ENCODE results near the gene IFT43.

IFT43 gene

DNA sequence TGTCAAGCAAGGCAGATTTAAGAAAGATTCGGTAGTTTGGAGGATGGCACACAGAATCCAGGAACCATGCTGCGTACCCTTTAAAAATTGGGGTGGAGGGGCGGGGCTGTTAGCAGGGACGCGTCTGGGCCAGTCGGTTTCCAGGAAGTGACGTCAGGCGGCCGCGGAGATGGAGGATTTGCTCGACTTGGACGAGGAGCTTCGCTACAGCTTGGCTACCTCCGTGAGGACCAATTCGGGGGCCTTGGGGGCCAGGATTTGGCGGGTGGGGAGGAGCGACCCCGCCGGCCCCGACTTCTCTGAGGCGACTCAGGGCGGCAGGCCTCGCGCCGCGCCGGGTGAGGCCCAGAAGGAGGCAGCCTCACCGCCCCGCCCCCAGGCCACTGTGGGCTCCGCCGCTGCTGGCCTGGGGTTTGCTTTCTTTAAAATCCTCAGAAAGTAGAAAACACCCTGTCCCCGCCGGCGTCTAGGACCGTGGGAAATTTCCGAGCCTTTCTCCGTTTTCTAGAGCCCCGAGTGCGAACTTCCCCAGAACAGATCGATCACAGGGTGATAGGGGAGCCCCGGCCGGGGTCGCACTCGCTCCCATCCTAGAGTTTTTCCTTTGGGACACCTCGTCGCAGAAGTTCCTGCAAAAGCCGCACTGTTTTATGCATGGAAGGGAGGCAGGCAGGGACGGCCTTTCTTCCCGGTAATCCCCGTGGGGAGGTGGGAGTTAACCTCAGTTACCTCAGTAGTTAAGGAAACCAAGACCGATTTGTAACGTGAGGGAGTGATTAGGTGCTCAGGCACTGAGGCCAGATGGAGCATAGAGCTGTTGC, at the start of gene IFT43:
TSS of gene IFT43 (plus strand) at position 146 of the 821 bp plus-strand sequence. CDS start at position 170, 24 bp downstream.
- ChIA-PET POLR2A (no interaction called here), CTCF (interaction anchor here (1.3 to 10.6 kb wide), 4 partner anchors 65 to 401 kb away, joined by 3 to 216 read pairs (median 85); no protein-coding TSS in a partner anchor)
- TF ChIP-seq, protein P1, sequence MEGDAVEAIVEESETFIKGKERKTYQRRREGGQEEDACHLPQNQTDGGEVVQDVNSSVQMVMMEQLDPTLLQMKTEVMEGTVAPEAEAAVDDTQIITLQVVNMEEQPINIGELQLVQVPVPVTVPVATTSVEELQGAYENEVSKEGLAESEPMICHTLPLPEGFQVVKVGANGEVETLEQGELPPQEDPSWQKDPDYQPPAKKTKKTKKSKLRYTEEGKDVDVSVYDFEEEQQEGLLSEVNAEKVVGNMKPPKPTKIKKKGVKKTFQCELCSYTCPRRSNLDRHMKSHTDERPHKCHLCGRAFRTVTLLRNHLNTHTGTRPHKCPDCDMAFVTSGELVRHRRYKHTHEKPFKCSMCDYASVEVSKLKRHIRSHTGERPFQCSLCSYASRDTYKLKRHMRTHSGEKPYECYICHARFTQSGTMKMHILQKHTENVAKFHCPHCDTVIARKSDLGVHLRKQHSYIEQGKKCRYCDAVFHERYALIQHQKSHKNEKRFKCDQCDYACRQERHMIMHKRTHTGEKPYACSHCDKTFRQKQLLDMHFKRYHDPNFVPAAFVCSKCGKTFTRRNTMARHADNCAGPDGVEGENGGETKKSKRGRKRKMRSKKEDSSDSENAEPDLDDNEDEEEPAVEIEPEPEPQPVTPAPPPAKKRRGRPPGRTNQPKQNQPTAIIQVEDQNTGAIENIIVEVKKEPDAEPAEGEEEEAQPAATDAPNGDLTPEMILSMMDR (IDR thresholded peaks at IDR 0.05; ENCODE audit: control extremely low read depth, extremely low read depth, low read depth, missing control alignments): no peak
- peak; percentile 90 for DNase-seq (ENCODE audit: extremely low spot score)

DNA sequence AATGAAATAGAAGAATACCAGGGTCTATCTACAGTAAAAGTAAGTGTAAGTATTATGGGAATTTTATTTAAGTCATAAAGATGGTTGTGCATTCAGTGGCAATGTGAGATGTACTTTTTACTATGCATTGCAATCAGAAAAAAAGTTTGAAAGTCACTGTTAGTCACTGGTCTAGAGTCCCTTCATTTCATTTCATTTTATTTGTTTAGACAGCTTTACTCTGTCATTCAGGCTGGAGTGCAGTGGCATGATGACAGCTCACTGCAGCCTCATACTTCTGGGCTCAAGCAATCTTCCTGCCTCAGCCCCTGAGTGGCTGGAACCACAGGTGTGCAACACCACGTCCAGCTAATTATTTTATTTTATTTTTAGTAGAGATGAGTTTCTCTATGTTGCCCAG, 46.4 kb upstream of the IFT43 start:
- ChIA-PET POLR2A (interaction anchor here (0.5 kb wide), 1 partner anchor 350 kb away, joined by 4 read pairs; no protein-coding TSS in a partner anchor), CTCF (interaction anchor here (1.5 to 4.5 kb wide), 2 partner anchors 32 to 230 kb away, joined by 4 to 27 read pairs; no protein-coding TSS in a partner anchor)
- TF ChIP-seq, protein P1 (IDR thresholded peaks at IDR 0.05; ENCODE audit: control extremely low read depth, extremely low read depth, low read depth, missing control alignments): no peak
- DNase-seq (ENCODE audit: extremely low spot score): no peak

DNA sequence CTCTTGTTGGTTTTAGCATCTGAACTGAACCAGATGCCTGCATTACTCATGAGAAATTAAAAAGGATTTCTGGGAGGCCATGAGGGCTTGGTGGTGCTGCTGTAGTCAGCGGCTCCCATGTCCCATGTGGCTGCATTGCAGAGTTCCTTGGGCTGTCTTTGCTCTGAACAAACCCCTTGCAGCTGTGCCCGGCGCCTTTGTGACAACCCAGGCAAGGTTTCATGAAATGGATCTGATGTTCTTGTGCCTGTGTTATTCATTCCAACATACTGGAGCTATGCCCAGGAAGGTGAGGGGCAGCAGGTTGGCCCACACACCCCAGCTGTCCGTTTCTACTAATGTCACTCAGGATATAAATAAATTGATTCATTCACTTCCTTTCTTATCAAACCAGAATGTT, 44.5 kb upstream of the IFT43 start:
- TF ChIP-seq, protein P1 (IDR thresholded peaks at IDR 0.05; ENCODE audit: control extremely low read depth, extremely low read depth, low read depth, missing control alignments): no peak
- ChIA-PET CTCF (interaction anchor here (4.5 kb wide), 1 partner anchor 34 kb away, joined by 27 read pairs; no protein-coding TSS in a partner anchor), POLR2A (no interaction called here)
- no peak for DNase-seq (ENCODE audit: extremely low spot score)

DNA sequence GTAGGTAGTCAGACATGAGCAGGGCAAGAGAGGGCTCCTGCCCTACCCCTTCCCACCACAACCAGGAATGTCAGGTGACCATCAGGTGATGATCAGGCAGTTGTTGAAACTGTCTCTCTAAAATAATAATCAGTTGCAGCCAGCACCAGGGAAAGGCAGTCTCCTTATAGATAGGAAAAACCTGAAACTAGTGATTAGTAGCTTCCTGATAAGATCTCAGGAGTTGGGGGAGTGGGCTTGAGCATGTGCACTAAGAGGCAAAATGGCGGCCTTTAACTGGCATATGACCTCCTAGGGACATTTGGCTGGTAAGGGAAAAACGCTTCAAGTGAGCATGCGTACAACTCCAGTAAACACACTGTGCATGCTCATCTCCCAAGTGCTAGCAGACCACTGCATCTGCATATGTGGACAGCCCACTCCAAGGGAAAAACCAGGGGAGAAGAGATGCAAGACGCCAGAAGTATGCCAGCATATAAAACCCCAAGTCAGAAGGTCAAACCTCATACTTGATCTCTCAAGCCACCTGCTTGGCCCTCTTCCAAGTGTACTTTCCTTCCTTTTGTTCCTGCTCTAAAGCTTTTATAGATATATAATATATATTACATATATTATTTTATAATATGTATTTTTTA, 40.8 kb upstream of the IFT43 start:
- TF ChIP-seq, protein P1 (IDR thresholded peaks at IDR 0.05; ENCODE audit: control extremely low read depth, extremely low read depth, low read depth, missing control alignments): no peak

DNA sequence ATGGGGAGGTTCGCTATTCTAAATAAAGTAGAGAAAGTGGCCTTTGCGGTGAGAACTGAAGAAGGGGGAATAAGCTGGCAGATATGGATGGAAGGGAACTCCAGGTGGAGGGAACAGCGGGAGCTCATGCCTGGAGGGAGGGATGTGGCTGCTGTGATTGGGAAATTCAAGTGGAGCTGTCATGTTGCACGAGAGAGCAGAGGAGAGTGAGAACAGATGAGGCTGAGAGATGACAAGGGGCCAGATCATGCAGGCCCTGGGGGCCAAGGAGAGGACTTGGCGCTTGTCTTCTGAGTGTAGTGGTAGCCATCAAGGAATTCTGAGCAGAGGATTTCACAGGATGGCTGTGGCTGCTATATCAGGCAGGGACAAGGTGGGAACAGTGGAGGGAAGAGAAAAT, 38.8 kb upstream of the IFT43 start:
- POLR2A ChIA-PET: no interaction called here
- CTCF ChIA-PET: interaction anchor here (1.2 kb wide), 1 partner anchor 40 kb away, joined by 4 read pairs; no protein-coding TSS in a partner anchor
- DNase-seq (ENCODE audit: extremely low spot score): no peak
- TF ChIP-seq, protein P1 (IDR thresholded peaks at IDR 0.05; ENCODE audit: control extremely low read depth, extremely low read depth, low read depth, missing control alignments): no peak

More for the DNA sequence above, 40.8 kb upstream of the IFT43 start:
- CTCF ChIA-PET: interaction anchor here (1.0 to 1.6 kb wide), 3 partner anchors 10 to 38 kb away, joined by 3 to 4 read pairs (median 3); no protein-coding TSS in a partner anchor
- POLR2A ChIA-PET: no interaction called here
- no peak for DNase-seq (ENCODE audit: extremely low spot score)

DNA sequence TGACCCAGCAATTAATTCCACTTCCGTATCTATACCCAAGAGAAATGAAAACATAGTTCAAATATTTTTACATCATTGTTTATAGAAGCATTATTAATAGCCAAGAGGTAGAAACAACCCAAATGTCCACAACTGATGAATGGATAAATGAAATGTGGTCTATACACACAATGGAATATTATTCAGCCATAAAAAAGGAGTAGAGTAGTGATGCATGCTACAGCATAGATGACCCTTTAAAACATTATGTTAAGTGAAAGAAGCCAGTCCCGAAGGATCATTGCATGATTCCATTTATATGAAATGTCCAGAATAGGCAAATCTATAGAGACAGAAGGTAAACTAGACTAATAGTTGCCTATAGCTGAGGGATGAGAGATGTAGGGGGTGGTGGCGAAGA, 33.1 kb upstream of the IFT43 start:
- no peak for DNase-seq (ENCODE audit: extremely low spot score)
- TF ChIP-seq, protein P1 (IDR thresholded peaks at IDR 0.05; ENCODE audit: control extremely low read depth, extremely low read depth, low read depth, missing control alignments): no peak
- ChIA-PET POLR2A (no interaction called here), CTCF (interaction anchor here (0.9 kb wide), 1 partner anchor 30 kb away, joined by 3 read pairs; no protein-coding TSS in a partner anchor)

Measured in GM10248 (cell line).